IMR-90 (cell line): ENCODE measurements around the gene EDDM13. TPM values are rescaled to one million over a fixed set of nuclear protein-coding genes. Genes with fewer than 3 reads are reported as not detected.

Source experiments
- ATAC-seq: fragments of 200-7000 bp; cut with Tn5 transposase; 2 replicates; pipeline ENCODE4 v1.9.1; 2020; ENCODE audit warnings: low read depth, mild to moderate bottlenecking, moderate library complexity
- BruUV-seq: library from RNA; stranded (reverse); fragments of 400-500 nt; replicated peaks from 2 replicates; lab custom pipeline; 2021; lab: Mats Ljungman, UMichigan
- CTCF ChIA-PET: fragments of 300-600 bp; formaldehyde crosslinking; extraction: SDS; loops from one replicate; lab custom pipeline; 2021; ENCODE audit warnings: antibody characterized with exemption; lab: Yijun Ruan, JAX
- POLR2A ChIA-PET: fragments of 300-600 bp; sonication (Branson Sonifier 250); formaldehyde crosslinking; loops from one replicate; lab custom pipeline; 2022; ENCODE audit warnings: antibody characterized with exemption; ENCODE audit not compliant: unreplicated experiment; lab: Charles Lee
- DNase-seq: peaks from one replicate; pipeline ENCODE4 v3.0.0; 2013
- H2AFZ ChIP-seq: replicated peaks from 2 replicates; pipeline ENCODE3; 2013; ENCODE audit warnings: low read length, mild to moderate bottlenecking; ENCODE audit not compliant: poor library complexity
- H2AK5ac ChIP-seq: 2 replicates; pipeline ENCODE4 v1.6.1; 2013; ENCODE audit warnings: low read depth, low read length, inconsistent platforms
- H2AK9ac ChIP-seq: replicated peaks from 2 replicates; pipeline ENCODE3; 2013; ENCODE audit warnings: mild to moderate bottlenecking, low read depth, low read length, moderate library complexity; ENCODE audit not compliant: poor library complexity
- H2BK120ac ChIP-seq: 2 replicates; pipeline ENCODE4 v1.6.1; 2013; ENCODE audit warnings: low read depth, low read length, inconsistent platforms
- H2BK15ac ChIP-seq: 3 replicates; pipeline ENCODE4 v1.6.1; 2013; ENCODE audit warnings: low read depth, low read length, inconsistent platforms
- H2BK20ac ChIP-seq: 2 replicates; pipeline ENCODE4 v1.6.1; 2013; ENCODE audit warnings: low read depth, mild to moderate bottlenecking, inconsistent platforms, low read length, moderate library complexity
- H2BK5ac ChIP-seq: 2 replicates; pipeline ENCODE4 v1.6.1; 2013; ENCODE audit warnings: mild to moderate bottlenecking, low read depth, low read length, inconsistent platforms; ENCODE audit not compliant: poor library complexity, severe bottlenecking
- H3K14ac ChIP-seq: replicated peaks from 2 replicates; pipeline ENCODE4 v1.6.1; 2013; ENCODE audit warnings: low read depth, low read length, inconsistent platforms
- H3K18ac ChIP-seq: 2 replicates; pipeline ENCODE4 v1.6.1; 2013; ENCODE audit warnings: low read depth, low read length, control low read depth
- H3K23ac ChIP-seq: 2 replicates; pipeline ENCODE4 v1.6.1; 2013; ENCODE audit warnings: low read depth, low read length, inconsistent platforms
- H3K27ac ChIP-seq: 2 replicates; pipeline ENCODE4 v1.5.1; 2013; ENCODE audit warnings: mild to moderate bottlenecking, control low read depth, low read length; ENCODE audit not compliant: insufficient read depth
- H3K27me3 ChIP-seq: 2 replicates; pipeline ENCODE4 v1.6.1; 2013; ENCODE audit warnings: low read length; ENCODE audit not compliant: control insufficient read depth, insufficient read depth
- H3K36me3 ChIP-seq: 2 replicates; pipeline ENCODE4 v1.6.1; 2013; ENCODE audit warnings: low read length, mixed read lengths; ENCODE audit not compliant: control insufficient read depth, insufficient read depth
- H3K4ac ChIP-seq: 2 replicates; pipeline ENCODE4 v1.6.1; 2013; ENCODE audit warnings: low read depth, low read length, inconsistent platforms
- H3K4me1 ChIP-seq: 2 replicates; pipeline ENCODE4 v1.6.1; 2013; ENCODE audit warnings: low read length, mixed read lengths; ENCODE audit not compliant: control insufficient read depth, insufficient read depth
- H3K4me2 ChIP-seq: 2 replicates; pipeline ENCODE4 v1.6.1; 2013; ENCODE audit warnings: low read depth, mild to moderate bottlenecking, control low read depth, low read length, moderate library complexity
- H3K4me3 ChIP-seq: 2 replicates; pipeline ENCODE4 v1.5.1; 2013; ENCODE audit warnings: low read depth, mild to moderate bottlenecking, control low read depth, low read length, moderate library complexity; ENCODE audit not compliant: insufficient read depth
- H3K56ac ChIP-seq: 2 replicates; pipeline ENCODE4 v1.6.1; 2013; ENCODE audit warnings: low read length, inconsistent platforms; ENCODE audit not compliant: insufficient read depth; ENCODE audit errors: extremely low read depth
- H3K79me1 ChIP-seq, 2 experiments: 2 replicates each; pipeline ENCODE4 v1.6.1; 2013; ENCODE audit warnings: low read length in 2 of 2, inconsistent platforms in 1 of 2, low read depth in 1 of 2
- H3K9ac ChIP-seq: 2 replicates; pipeline ENCODE4 v1.6.1; 2013; ENCODE audit warnings: low read depth, low read length, control low read depth
- H3K9me1 ChIP-seq: 2 replicates; pipeline ENCODE4 v1.6.1; 2013; ENCODE audit warnings: low read length, inconsistent platforms; ENCODE audit not compliant: insufficient read depth
- H3K9me3 ChIP-seq: 2 replicates; pipeline ENCODE4 v1.6.1; 2013; ENCODE audit warnings: low read length; ENCODE audit not compliant: control insufficient read depth, insufficient read depth
- H4K20me1 ChIP-seq: 2 replicates; pipeline ENCODE4 v1.6.1; 2013; ENCODE audit warnings: low read length, inconsistent platforms; ENCODE audit not compliant: insufficient read depth
- H4K5ac ChIP-seq: 2 replicates; pipeline ENCODE4 v1.6.1; 2013; ENCODE audit warnings: mild to moderate bottlenecking, low read depth, low read length, control low read depth
- H4K8ac ChIP-seq, 2 experiments: 2 replicates each; pipeline ENCODE4 v1.6.1; 2013; ENCODE audit warnings: low read depth in 2 of 2, low read length in 2 of 2, control low read depth in 1 of 2, inconsistent platforms in 1 of 2
- H4K91ac ChIP-seq: 2 replicates; pipeline ENCODE4 v1.6.1; 2013; ENCODE audit warnings: low read depth, low read length, inconsistent platforms; ENCODE audit not compliant: insufficient read depth
- BHLHE40 ChIP-seq: fragments of 150-350 bp; IDR thresholded peaks from 2 replicates; pipeline ENCODE4 v1.6.1; 2016; ENCODE audit warnings: mild to moderate bottlenecking, low read depth, low read length
- CEBPB ChIP-seq: IDR thresholded peaks from 2 replicates; pipeline ENCODE4 v1.6.1; 2012; ENCODE audit warnings: low read depth, low read length, improper control_type of control experiment
- CHD1 ChIP-seq: IDR thresholded peaks from 2 replicates; pipeline ENCODE4 v1.6.1; 2012; ENCODE audit warnings: low read depth, low read length, improper control_type of control experiment
- MAFK ChIP-seq: IDR thresholded peaks from 2 replicates; pipeline ENCODE4 v1.6.1; 2012; ENCODE audit warnings: low read depth, low read length, improper control_type of control experiment
- MAZ ChIP-seq: IDR thresholded peaks from 2 replicates; pipeline ENCODE4 v1.6.1; 2012; ENCODE audit warnings: low read depth, mild to moderate bottlenecking, low read length, improper control_type of control experiment, moderate library complexity, borderline replicate concordance
- MXI1 ChIP-seq: IDR thresholded peaks from 2 replicates; pipeline ENCODE4 v1.6.1; 2012; ENCODE audit warnings: low read depth, mild to moderate bottlenecking, low read length, moderate library complexity, borderline replicate concordance
- NFE2L2 ChIP-seq: fragments of 150-350 bp; IDR thresholded peaks from 2 replicates; pipeline ENCODE4 v1.6.1; 2016; ENCODE audit warnings: low read depth, mild to moderate bottlenecking, low read length
- POLR2A ChIP-seq: IDR thresholded peaks from 2 replicates; pipeline ENCODE4 v1.6.1; 2012; ENCODE audit warnings: mild to moderate bottlenecking, low read depth, low read length
- RAD21 ChIP-seq: IDR thresholded peaks from 2 replicates; pipeline ENCODE4 v1.6.1; 2012; ENCODE audit warnings: low read length, improper control_type of control experiment
- RCOR1 ChIP-seq: IDR thresholded peaks from 2 replicates; pipeline ENCODE4 v1.6.1; 2012; ENCODE audit warnings: mild to moderate bottlenecking, low read length, improper control_type of control experiment; ENCODE audit not compliant: insufficient replicate concordance
- RFX5 ChIP-seq: IDR thresholded peaks from 2 replicates; pipeline ENCODE4 v1.8.0; 2012; ENCODE audit warnings: low read depth, mild to moderate bottlenecking, low read length, moderate library complexity
- SMC3 ChIP-seq: fragments of 150-350 bp; IDR thresholded peaks from 2 replicates; pipeline ENCODE4 v1.6.1; 2016; ENCODE audit warnings: low read depth, mild to moderate bottlenecking, antibody characterized with exemption, low read length, moderate library complexity
- WGBS, 2 experiments: methylation state at CpG; one replicate each; pipeline versions ENCODE4 v1.1.5 to v1.1.7; 2013; ENCODE audit warnings: missing lambda C conversion rate in 2 of 2; ENCODE audit not compliant: insufficient read length in 1 of 2; ENCODE audit errors: extremely low coverage in 2 of 2; 5-methylcytosine and 5-hydroxymethylcytosine counted together
- dilution Hi-C: fragments of 300-500 bp; cut with HindIII; formaldehyde crosslinking; loops from one replicate; pipeline ENCODE4 v1.14.3; 2018; ENCODE audit warnings: low sequenced_read_pairs; ENCODE audit not compliant: unreplicated experiment
- in situ Hi-C: fragments of 300-500 bp; cut with MboI; formaldehyde crosslinking; loops from 3 replicates; pipeline ENCODE4 v1.14.3; 2019; ENCODE audit warnings: low sequenced_read_pairs, inconsistent platforms, mixed read lengths
- intact Hi-C: fragments of 100-400 bp; cut with micrococcal nuclease; formaldehyde crosslinking; loops from 2 replicates; pipeline ENCODE4 v1.10.0; 2022
- polyA plus RNA-seq, 3 experiments: library from polyadenylated mRNA; depleted of rRNA; stranded (reverse); fragments of >200 nt; gene quantifications; 2 replicates each; pipeline ENCODE4 v1.2.3, GENCODE V29; 2012; ENCODE audit warnings: low replicate concordance in 1 of 3
- total RNA-seq: library from RNA; depleted of rRNA; stranded (reverse); fragments of >200 nt; gene quantifications from 2 replicates; pipeline ENCODE4 v1.2.3, GENCODE V29; 2012
- TF ChIP-seq, protein P1 (sequence below): fragments of 150-350 bp; IDR thresholded peaks from 2 replicates; pipeline ENCODE4 v1.6.1; 2016; ENCODE audit warnings: low read depth, mild to moderate bottlenecking, low read length, moderate library complexity, borderline replicate concordance
- TF ChIP-seq, protein P2 (sequence below): fragments of 150-350 bp; IDR thresholded peaks from 2 replicates; pipeline ENCODE4 v1.6.1; 2017; ENCODE audit warnings: mild to moderate bottlenecking, antibody characterized with exemption, low read length, low read depth

EDDM13 gene
- total and polyA plus RNA-seq, 2 of the 4 experiments (the other 2 are of a cell fraction) = not detected

DNA sequence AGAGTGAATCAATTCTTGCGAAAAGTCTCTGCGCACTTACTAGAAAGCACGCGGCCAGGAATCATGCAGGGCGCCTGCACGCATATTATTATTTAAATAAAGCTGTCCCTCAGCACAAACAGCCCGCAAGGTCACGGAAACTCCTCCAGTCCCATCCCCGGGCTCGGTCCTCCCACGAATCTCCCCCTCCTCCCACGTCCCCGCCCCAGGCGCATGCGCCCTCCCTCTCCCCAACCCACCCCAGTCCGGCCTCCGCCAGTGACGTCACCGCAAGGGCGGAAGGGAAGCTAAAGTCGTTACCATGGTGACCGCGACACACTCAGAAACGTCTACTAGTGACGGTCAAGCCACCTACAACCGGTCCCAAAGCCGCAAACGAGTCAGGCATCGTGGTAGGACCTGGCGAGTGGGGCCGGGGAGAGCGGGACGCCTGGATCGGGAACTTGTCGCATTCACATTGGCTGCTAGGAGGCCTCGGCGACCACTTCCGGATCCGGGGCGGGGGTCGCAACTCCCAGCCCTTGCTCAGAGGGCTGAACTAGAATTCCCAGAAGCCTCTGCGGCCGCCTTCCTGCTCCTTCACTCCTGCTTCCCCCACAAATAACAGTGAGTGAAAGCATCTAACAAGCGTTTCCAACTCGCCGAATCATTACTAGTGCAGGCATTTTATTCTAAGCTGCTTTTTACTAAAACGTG lies 42.0 kb downstream of the EDDM13 start, which contains the start of gene ZSCAN5A:
TSS of gene ZSCAN5A (minus strand) at position 459 of the 696 bp plus-strand sequence. CDS start 89,793 bp downstream, outside the sequence.
- peak within 1 kb of the TSS; percentile 98 for H2AK9ac ChIP-seq
- peak within 1 kb of the TSS; percentile 92 for H4K5ac ChIP-seq
- TF ChIP-seq RFX5 (no peak), BHLHE40 (no peak), CHD1 (no peak), RCOR1 (no peak), MXI1 (no peak), CEBPB (no peak), MAZ (peak; percentile 60; the same call in 1 of the 2 replicates), POLR2A (peak; percentile 91), SMC3 (no peak), RAD21 (no peak), NFE2L2 (peak; percentile 10; the same call in 1 of the 2 replicates), MAFK (no peak)
- TF ChIP-seq, protein P1, sequence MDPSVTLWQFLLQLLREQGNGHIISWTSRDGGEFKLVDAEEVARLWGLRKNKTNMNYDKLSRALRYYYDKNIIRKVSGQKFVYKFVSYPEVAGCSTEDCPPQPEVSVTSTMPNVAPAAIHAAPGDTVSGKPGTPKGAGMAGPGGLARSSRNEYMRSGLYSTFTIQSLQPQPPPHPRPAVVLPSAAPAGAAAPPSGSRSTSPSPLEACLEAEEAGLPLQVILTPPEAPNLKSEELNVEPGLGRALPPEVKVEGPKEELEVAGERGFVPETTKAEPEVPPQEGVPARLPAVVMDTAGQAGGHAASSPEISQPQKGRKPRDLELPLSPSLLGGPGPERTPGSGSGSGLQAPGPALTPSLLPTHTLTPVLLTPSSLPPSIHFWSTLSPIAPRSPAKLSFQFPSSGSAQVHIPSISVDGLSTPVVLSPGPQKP = peak; percentile 35; the same call in 1 of the 2 replicates
- TF ChIP-seq, protein P2, sequence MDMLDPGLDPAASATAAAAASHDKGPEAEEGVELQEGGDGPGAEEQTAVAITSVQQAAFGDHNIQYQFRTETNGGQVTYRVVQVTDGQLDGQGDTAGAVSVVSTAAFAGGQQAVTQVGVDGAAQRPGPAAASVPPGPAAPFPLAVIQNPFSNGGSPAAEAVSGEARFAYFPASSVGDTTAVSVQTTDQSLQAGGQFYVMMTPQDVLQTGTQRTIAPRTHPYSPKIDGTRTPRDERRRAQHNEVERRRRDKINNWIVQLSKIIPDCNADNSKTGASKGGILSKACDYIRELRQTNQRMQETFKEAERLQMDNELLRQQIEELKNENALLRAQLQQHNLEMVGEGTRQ = no peak

More for the DNA sequence above, 42.0 kb downstream of the EDDM13 start, which contains the start of gene ZSCAN5A:
- Histone ChIP-seq H3K27me3 (no peaks in the 10 kb centered on the region), H2BK120ac (peak within 1 kb of the TSS; percentile 99), H3K9me3 (no peaks in the 10 kb centered on the region), H3K4me1 (no peaks in the 10 kb centered on the region), H4K20me1 (no peaks in the 10 kb centered on the region), H4K91ac (peak within 1 kb of the TSS; percentile 99), H3K9ac (peak within 1 kb of the TSS; percentile 90), H3K18ac (peak within 1 kb of the TSS; percentile 87), H2AK5ac (peak within 1 kb of the TSS; percentile 93), H4K8ac (peak within 1 kb of the TSS; percentile 85 to 100), H2AFZ (peak within 1 kb of the TSS; percentile 100), H3K14ac (peak within 1 kb of the TSS; percentile 100), H2BK20ac (peak within 1 kb of the TSS; percentile 96), H3K23ac (peak within 1 kb of the TSS; percentile 100), H3K36me3 (no peaks in the 10 kb centered on the region), H3K9me1 (peaks cover 10% of the 10 kb centered on the region; the same call in 1 of the 2 replicates), H3K56ac (peak within 1 kb of the TSS; percentile 100), H3K27ac (peak within 1 kb of the TSS; percentile 87), H3K4ac (peak within 1 kb of the TSS; percentile 100), H3K4me2 (peak within 1 kb of the TSS; percentile 96), H2BK5ac (peak within 1 kb of the TSS; percentile 93), H3K4me3 (peak within 1 kb of the TSS; percentile 55), H3K79me1 (peaks cover 0 to 17% of the 10 kb centered on the region in 2 experiments; a peak in 3 of 4 replicates), H2BK15ac (peak within 1 kb of the TSS; percentile 95)
- DNase-seq = peak; percentile 91
- WGBS, 2 experiments = 0% methylated on average over 24 of the region's 47 CpGs; no CpG with 5 or more reads in 1 of the 2 experiments
- BruUV-seq = TSS peak; percentile 12
- ChIA-PET CTCF (interaction anchor here (0.5 to 1.7 kb wide), 3 partner anchors 19 to 173 kb away, joined by 3 to 6 read pairs (median 3); no protein-coding TSS in a partner anchor), POLR2A (interaction anchor here (0.6 kb wide), 1 partner anchor 175 kb away, joined by 4 read pairs; no protein-coding TSS in a partner anchor)
- dilution Hi-C loops (no loop called here), intact Hi-C loops (loop anchor here (10.0 kb wide), 1 partner anchor 140 kb away; the partner anchor contains the start of gene GALP), in situ Hi-C loops (no loop called here)
- ATAC-seq = peak; percentile 88
